Astrocyte (in vitro differentiated cells and primary cell): ENCODE results near the gene SEMA3A. TPM values are rescaled to one million over a fixed set of nuclear protein-coding genes. Genes with fewer than 3 reads are reported as not detected.

ENCODE experiments used
- DNase-seq: peaks from one replicate; pipeline ENCODE4 v3.0.0-alpha.2; 2010; ENCODE audit warnings: low read depth
- FAIRE-seq: peaks from 2 replicates; lab custom pipeline; 2011; peaks lifted over from hg19 to GRCh38; lab: Jason Lieb, UNC
- H2AFZ ChIP-seq: 2 replicates; pipeline ENCODE4 v1.6.0; 2012; ENCODE audit warnings: low read depth, low read length, inconsistent platforms
- H3K27ac ChIP-seq: 2 replicates; pipeline ENCODE4 v1.5.1; 2011; ENCODE audit warnings: low read depth, low read length, inconsistent platforms
- H3K27me3 ChIP-seq: 2 replicates; pipeline ENCODE4 v1.6.0; 2011; ENCODE audit warnings: low read length, inconsistent platforms; ENCODE audit not compliant: insufficient read depth
- H3K36me3 ChIP-seq: 2 replicates; pipeline ENCODE4 v1.5.1; 2011; ENCODE audit warnings: low read length, inconsistent platforms; ENCODE audit not compliant: insufficient read depth
- H3K4me1 ChIP-seq: 2 replicates; pipeline ENCODE4 v1.5.1; 2011; ENCODE audit warnings: low read length, inconsistent platforms; ENCODE audit not compliant: insufficient read depth
- H3K4me2 ChIP-seq: 2 replicates; pipeline ENCODE4 v1.6.0; 2012; ENCODE audit warnings: low read length, inconsistent platforms
- H3K4me3 ChIP-seq: 2 replicates; pipeline ENCODE4 v1.5.1; 2011; ENCODE audit warnings: low read depth, mild to moderate bottlenecking, low read length, inconsistent platforms; ENCODE audit not compliant: insufficient read depth
- H3K79me2 ChIP-seq: 2 replicates; pipeline ENCODE4 v1.6.0; 2012; ENCODE audit warnings: mild to moderate bottlenecking, low read length, inconsistent platforms; ENCODE audit not compliant: insufficient read depth
- H3K9ac ChIP-seq: 2 replicates; pipeline ENCODE4 v1.6.0; 2012; ENCODE audit warnings: mild to moderate bottlenecking, low read length, inconsistent platforms
- H3K9me3 ChIP-seq: 2 replicates; pipeline ENCODE4 v1.5.1; 2012; ENCODE audit warnings: low read depth, mild to moderate bottlenecking, low read length, inconsistent platforms; ENCODE audit not compliant: insufficient read depth
- H4K20me1 ChIP-seq: 2 replicates; pipeline ENCODE4 v1.6.0; 2012; ENCODE audit warnings: low read length, inconsistent platforms; ENCODE audit not compliant: insufficient read depth
- H3K27ac Mint-ChIP-seq: one replicate; pipeline ENCODE4 v1.8.0; 2021; ENCODE audit warnings: mild to moderate bottlenecking, mixed read lengths; ENCODE audit not compliant: unreplicated experiment
- H3K27me3 Mint-ChIP-seq: one replicate; pipeline ENCODE4 v1.8.0; 2021; ENCODE audit warnings: low read depth, mixed read lengths; ENCODE audit not compliant: unreplicated experiment
- H3K36me3 Mint-ChIP-seq: one replicate; pipeline ENCODE4 v1.8.0; 2021; ENCODE audit warnings: low read depth, mixed read lengths; ENCODE audit not compliant: unreplicated experiment
- H3K4me1 Mint-ChIP-seq: one replicate; pipeline ENCODE4 v1.8.0; 2021; ENCODE audit warnings: low read depth, mixed read lengths; ENCODE audit not compliant: unreplicated experiment
- H3K4me3 Mint-ChIP-seq: one replicate; pipeline ENCODE4 v1.8.0; 2021; ENCODE audit warnings: mild to moderate bottlenecking, moderate library complexity, mixed read lengths; ENCODE audit not compliant: unreplicated experiment
- H3K9me3 Mint-ChIP-seq: one replicate; pipeline ENCODE4 v1.8.0; 2021; ENCODE audit warnings: mild to moderate bottlenecking, mixed read lengths; ENCODE audit not compliant: unreplicated experiment
- CTCF ChIP-seq: IDR thresholded peaks from 2 replicates; pipeline ENCODE4 v1.5.1; 2011; ENCODE audit warnings: low read depth, mild to moderate bottlenecking, inconsistent platforms, low read length, moderate library complexity; ENCODE audit not compliant: insufficient read depth
- EZH2 ChIP-seq: IDR thresholded peaks from 2 replicates; pipeline ENCODE4 v1.6.1; 2012; ENCODE audit warnings: mild to moderate bottlenecking, low read length, inconsistent platforms; ENCODE audit not compliant: insufficient read depth
- total RNA-seq: library from RNA; stranded (reverse); gene quantifications from 2 replicates; pipeline ENCODE4 v1.2.1, GENCODE V29; 2021

Gene SEMA3A
- total RNA-seq, 1 donor from 2014 or later, result 31.3 TPM

- no peak overlapping the region for H3K4me3 Mint-ChIP-seq
- H3K27me3 ChIP-seq, result no peaks in the 10 kb centered on the region
- H3K27ac ChIP-seq, result peak overlapping the region; percentile 49
- no peaks in the 10 kb centered on the region for H3K36me3 ChIP-seq
- H3K27me3 Mint-ChIP-seq, result no peaks in the 10 kb centered on the region
- peak overlapping the region; percentile 92 for H3K4me2 ChIP-seq
- H3K9me3 ChIP-seq, result no peaks in the 10 kb centered on the region
- H3K4me1 Mint-ChIP-seq, result peaks cover 39% of the 10 kb centered on the region
- H3K27ac Mint-ChIP-seq, result no peak overlapping the region
- no peak overlapping the region for H3K9ac ChIP-seq
- H3K4me3 ChIP-seq, result no peak overlapping the region
- FAIRE-seq (no peak), DNase-seq (no peak)
- no peak overlapping the region for H2AFZ ChIP-seq
- H3K9me3 Mint-ChIP-seq, result no peaks in the 10 kb centered on the region
- peaks cover 32% of the 10 kb centered on the region for H3K4me1 ChIP-seq
- no peak for TF ChIP-seq EZH2
- no peak for TF ChIP-seq CTCF
- no peaks in the 10 kb centered on the region for H4K20me1 ChIP-seq
- no peaks in the 10 kb centered on the region for H3K36me3 Mint-ChIP-seq
- H3K79me2 ChIP-seq, result peaks cover 82% of the 10 kb centered on the region
Measured at GRCh38 chr7:84191261-84191660, 3.3 kb downstream of the SEMA3A start.

GRCh38 chr7:84190016-84190705, 4.4 kb downstream of the SEMA3A start:
- Histone ChIP-seq H2AFZ (no peak overlapping the region), H3K79me2 (peaks cover 86% of the 10 kb centered on the region), H3K27me3 (no peaks in the 10 kb centered on the region), H3K36me3 (no peaks in the 10 kb centered on the region), H3K9ac (peak overlapping the region; percentile 0), H3K4me3 (no peak overlapping the region), H3K27ac (peak overlapping the region; percentile 7), H4K20me1 (no peaks in the 10 kb centered on the region), H3K4me1 (peaks cover 23% of the 10 kb centered on the region), H3K9me3 (no peaks in the 10 kb centered on the region), H3K4me2 (peak overlapping the region; percentile 32)
- FAIRE-seq (peak; percentile 52), DNase-seq (peak; percentile 46)
- H3K27ac Mint-ChIP-seq, result no peak overlapping the region
- H3K9me3 Mint-ChIP-seq, result no peaks in the 10 kb centered on the region
- peaks cover 30% of the 10 kb centered on the region for H3K4me1 Mint-ChIP-seq
- TF ChIP-seq CTCF (no peak), EZH2 (no peak)
- H3K4me3 Mint-ChIP-seq, result no peak overlapping the region
- no peaks in the 10 kb centered on the region for H3K27me3 Mint-ChIP-seq
- no peaks in the 10 kb centered on the region for H3K36me3 Mint-ChIP-seq

- H3K4me3 Mint-ChIP-seq, result no peak overlapping the region
- no peaks in the 10 kb centered on the region for H3K36me3 Mint-ChIP-seq
- no peak overlapping the region for H3K4me3 ChIP-seq
- no peak overlapping the region for H3K4me2 ChIP-seq
- H3K27me3 Mint-ChIP-seq, result no peaks in the 10 kb centered on the region
- no peaks in the 10 kb centered on the region for H4K20me1 ChIP-seq
- no peaks in the 10 kb centered on the region for H3K9me3 Mint-ChIP-seq
- FAIRE-seq (peak; percentile 82), DNase-seq (no peak)
- peaks cover 24% of the 10 kb centered on the region for H3K4me1 ChIP-seq
- H3K27ac ChIP-seq, result peak overlapping the region; percentile 39
- peak; percentile 40 for TF ChIP-seq CTCF
- no peak for TF ChIP-seq EZH2
- no peak overlapping the region for H2AFZ ChIP-seq
- H3K27ac Mint-ChIP-seq, result no peak overlapping the region
- peaks cover 85% of the 10 kb centered on the region for H3K79me2 ChIP-seq
- H3K36me3 ChIP-seq, result no peaks in the 10 kb centered on the region
- H3K27me3 ChIP-seq, result no peaks in the 10 kb centered on the region
- H3K4me1 Mint-ChIP-seq, result peaks cover 30% of the 10 kb centered on the region
- no peak overlapping the region for H3K9ac ChIP-seq
- H3K9me3 ChIP-seq, result no peaks in the 10 kb centered on the region
Measured at GRCh38 chr7:84188786-84189405, 5.7 kb downstream of the SEMA3A start.
